Activated naive CD4-positive, alpha-beta T cell treated with anti-CD3 and anti-CD28 coated beads, Interleukin-2, amount 10 ng/mL, durations not matched to agents 7 days and 5 days (primary cell): ENCODE results near the gene EFNA5.
"Not testable (repeated sequence)": the region's sequence is repeated elsewhere in the genome, so short reads cannot be mapped to it uniquely, and the experiment has no call there.

Experiments
- CTCF ChIA-PET: fragments of 350-600 bp; sonication (Branson Sonifier 250); formaldehyde crosslinking; loops from one replicate; lab custom pipeline; 2021; ENCODE audit warnings: antibody characterized with exemption; lab: Charles Lee
- DNase-seq: peaks from one replicate; pipeline ENCODE4 v3.0.0-alpha.2; 2020
- H3K27ac Mint-ChIP-seq: one replicate; pipeline ENCODE4 v1.8.0; 2021; ENCODE audit warnings: mild to moderate bottlenecking, moderate library complexity, mixed read lengths
- H3K27me3 Mint-ChIP-seq: one replicate; pipeline ENCODE4 v1.8.0; 2021; ENCODE audit warnings: mild to moderate bottlenecking, mixed read lengths
- H3K36me3 Mint-ChIP-seq: one replicate; pipeline ENCODE4 v1.8.0; 2021; ENCODE audit warnings: mixed read lengths
- H3K4me1 Mint-ChIP-seq: one replicate; pipeline ENCODE4 v1.8.0; 2021; ENCODE audit warnings: mixed read lengths
- H3K4me3 Mint-ChIP-seq: one replicate; pipeline ENCODE4 v1.8.0; 2021; ENCODE audit warnings: mild to moderate bottlenecking, moderate library complexity, mixed read lengths
- H3K9me3 Mint-ChIP-seq: one replicate; pipeline ENCODE4 v1.8.0; 2021; ENCODE audit warnings: mixed read lengths

Gene EFNA5

DNA sequence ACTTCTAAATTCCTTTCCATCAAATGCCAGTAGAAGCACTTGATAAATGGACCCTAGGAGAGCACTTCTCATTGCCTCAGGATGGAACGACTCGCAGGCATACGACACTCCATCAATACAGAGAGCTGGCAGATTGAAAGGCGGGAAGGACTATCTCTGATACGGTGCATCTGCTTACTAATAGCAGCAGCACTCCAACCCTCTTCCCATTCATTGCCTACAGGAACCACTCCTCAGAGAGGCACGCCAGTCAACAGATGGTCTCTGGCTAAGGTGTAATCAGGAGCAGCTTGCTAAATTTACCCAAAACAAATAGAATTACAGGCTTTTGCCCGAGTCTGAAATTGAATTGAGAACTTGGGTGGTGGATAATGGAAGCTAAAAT lies 168.1 kb downstream of the EFNA5 start:
- H3K27ac Mint-ChIP-seq: no peak overlapping the region
- no peak overlapping the region for H3K4me3 Mint-ChIP-seq
- no peak for DNase-seq
- peaks cover 8% of the 10 kb centered on the region for H3K27me3 Mint-ChIP-seq
- no peaks in the 10 kb centered on the region for H3K9me3 Mint-ChIP-seq
- peaks cover 6% of the 10 kb centered on the region for H3K4me1 Mint-ChIP-seq
- CTCF ChIA-PET: no interaction called here
- H3K36me3 Mint-ChIP-seq: no peaks in the 10 kb centered on the region

DNA sequence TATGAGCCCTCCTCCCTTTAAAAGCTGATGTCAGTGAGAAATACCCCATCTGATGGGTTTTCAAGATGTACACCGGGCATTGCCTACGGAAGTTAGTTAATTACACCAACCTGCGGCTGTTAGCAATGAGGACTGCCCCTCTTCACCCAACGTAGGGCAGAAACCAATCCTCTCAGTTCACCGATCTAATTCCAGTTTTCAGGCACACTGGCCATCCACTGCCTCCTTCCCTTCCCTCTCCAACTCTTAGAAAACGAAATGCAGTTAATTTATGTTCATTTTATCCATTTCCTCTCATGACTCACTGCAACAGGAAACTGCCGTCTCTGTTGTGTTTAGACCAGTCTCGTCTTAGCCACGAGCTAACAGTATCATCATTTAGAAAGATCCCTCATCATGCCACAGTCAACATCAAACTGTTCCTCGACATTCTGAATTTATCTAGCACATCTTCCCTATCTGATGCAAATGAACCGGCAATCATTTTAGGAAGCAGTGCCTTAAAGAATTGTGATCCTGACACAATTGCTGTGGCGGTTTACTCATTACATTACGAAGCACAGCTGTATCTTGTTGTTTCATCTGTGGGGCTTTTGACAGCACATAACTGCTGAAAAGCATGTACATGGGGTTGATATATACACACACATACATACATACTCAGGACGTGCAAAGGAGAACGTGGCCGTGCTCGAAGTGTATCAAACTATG lies 168.6 kb downstream of the EFNA5 start:
- no peaks in the 10 kb centered on the region for H3K9me3 Mint-ChIP-seq
- CTCF ChIA-PET: interaction anchor here (0.5 kb wide), 1 partner anchor 559 kb away, joined by 3 read pairs; no protein-coding TSS in a partner anchor
- no peak overlapping the region for H3K27ac Mint-ChIP-seq
- peaks cover 6% of the 10 kb centered on the region for H3K4me1 Mint-ChIP-seq
- H3K4me3 Mint-ChIP-seq: no peak overlapping the region
- H3K27me3 Mint-ChIP-seq: peaks cover 8% of the 10 kb centered on the region
- H3K36me3 Mint-ChIP-seq: no peaks in the 10 kb centered on the region
- no peak for DNase-seq

DNA sequence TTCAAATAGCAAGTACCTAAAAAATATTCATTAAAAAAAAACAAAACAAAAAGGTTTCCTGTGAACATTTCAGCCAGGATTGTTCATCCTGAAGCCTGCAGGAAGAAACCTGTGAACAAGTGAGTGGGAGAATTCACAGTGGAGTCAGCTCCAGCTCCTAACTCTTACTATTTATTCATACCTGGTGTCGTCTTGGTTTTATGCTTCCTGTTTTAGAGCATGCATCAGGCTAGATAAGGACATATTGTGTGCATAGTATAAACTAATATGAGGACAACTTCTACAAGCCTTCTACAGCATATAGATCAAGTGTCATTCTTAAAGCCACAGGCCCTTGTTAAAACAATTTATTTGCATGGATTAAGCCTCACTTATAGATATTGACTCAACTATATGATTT lies 169.9 kb downstream of the EFNA5 start:
- peaks cover under 1% of the 10 kb centered on the region for H3K27me3 Mint-ChIP-seq
- no peaks in the 10 kb centered on the region for H3K36me3 Mint-ChIP-seq
- H3K9me3 Mint-ChIP-seq: no peaks in the 10 kb centered on the region
- no peak for DNase-seq
- H3K4me1 Mint-ChIP-seq: peaks cover 6% of the 10 kb centered on the region
- CTCF ChIA-PET: interaction anchor here (0.8 kb wide), 1 partner anchor 74 kb away, joined by 3 read pairs; no protein-coding TSS in a partner anchor
- H3K4me3 Mint-ChIP-seq: no peak overlapping the region
- no peak overlapping the region for H3K27ac Mint-ChIP-seq

DNA sequence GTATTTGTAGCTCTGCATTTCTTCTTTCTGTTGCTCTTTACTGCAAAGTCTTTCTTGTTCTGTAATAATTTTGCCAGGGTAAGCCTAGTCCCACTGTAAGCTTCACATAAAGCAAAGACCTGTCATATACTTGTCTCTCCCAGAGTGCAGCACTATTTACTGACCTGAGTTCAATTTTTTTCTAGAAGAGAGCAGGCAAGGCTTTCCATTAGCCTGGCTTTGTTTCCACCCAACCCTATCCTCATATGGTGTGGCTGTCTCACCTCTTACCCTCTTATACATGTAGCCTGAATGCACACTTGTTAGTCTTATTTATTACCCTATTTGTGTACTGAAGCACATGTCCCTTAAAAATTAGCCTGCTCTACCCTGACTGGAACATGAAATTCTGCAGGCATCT lies 170.4 kb downstream of the EFNA5 start:
- DNase-seq: no peak
- CTCF ChIA-PET: no interaction called here

DNA sequence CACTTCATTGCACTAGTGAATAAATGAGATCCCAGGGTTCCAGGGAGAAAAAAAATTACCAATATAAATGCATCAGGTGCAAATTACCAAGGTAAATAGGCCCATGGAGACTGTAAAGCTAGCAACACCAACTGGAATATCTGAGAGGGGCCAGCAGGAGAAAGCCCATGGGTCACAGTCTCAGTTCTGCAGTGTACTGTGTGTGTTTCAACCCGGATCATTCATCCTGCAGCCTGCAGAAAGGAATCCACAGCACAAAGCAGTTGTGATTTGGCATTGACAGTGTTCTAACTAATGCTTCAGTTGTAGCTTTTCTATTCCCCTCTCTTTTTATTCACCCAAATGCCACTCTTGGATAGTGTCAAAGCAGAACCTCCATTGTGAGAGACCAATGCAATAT lies 171.0 kb downstream of the EFNA5 start:
- CTCF ChIA-PET: no interaction called here
- Mint-ChIP-seq H3K27ac (no peak overlapping the region), H3K27me3 (no peaks in the 10 kb centered on the region), H3K9me3 (no peaks in the 10 kb centered on the region), H3K4me3 (no peak overlapping the region), H3K36me3 (no peaks in the 10 kb centered on the region), H3K4me1 (peaks cover 6% of the 10 kb centered on the region)
- DNase-seq: no peak

More for the DNA sequence above, 170.4 kb downstream of the EFNA5 start:
- H3K36me3 Mint-ChIP-seq: no peaks in the 10 kb centered on the region
- H3K4me3 Mint-ChIP-seq: no peak overlapping the region
- H3K9me3 Mint-ChIP-seq: no peaks in the 10 kb centered on the region
- no peaks in the 10 kb centered on the region for H3K27me3 Mint-ChIP-seq
- peaks cover 6% of the 10 kb centered on the region for H3K4me1 Mint-ChIP-seq
- H3K27ac Mint-ChIP-seq: no peak overlapping the region

DNA sequence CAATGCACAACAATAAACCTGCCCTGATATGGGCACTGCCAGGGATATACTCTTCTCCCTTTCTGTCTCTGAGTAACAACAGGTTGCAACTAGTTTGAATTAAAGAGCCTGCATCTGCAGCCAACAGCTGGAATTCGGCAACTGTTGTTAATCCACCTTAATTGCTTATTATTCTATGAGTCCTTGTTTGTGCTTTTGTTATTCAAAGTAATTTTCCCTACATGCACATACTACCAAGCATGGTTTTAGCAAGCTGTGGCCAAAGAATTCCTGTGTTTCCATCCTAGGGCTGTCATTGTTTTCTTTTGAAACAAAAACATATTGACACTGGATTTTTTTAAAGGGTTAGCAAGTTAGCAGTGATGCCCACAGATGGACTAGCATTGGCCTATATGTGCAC lies 171.5 kb downstream of the EFNA5 start:
- no peak overlapping the region for H3K27ac Mint-ChIP-seq
- H3K4me3 Mint-ChIP-seq: no peak overlapping the region
- CTCF ChIA-PET: no interaction called here
- no peaks in the 10 kb centered on the region for H3K27me3 Mint-ChIP-seq
- no peak for DNase-seq
- no peaks in the 10 kb centered on the region for H3K9me3 Mint-ChIP-seq
- no peaks in the 10 kb centered on the region for H3K36me3 Mint-ChIP-seq
- H3K4me1 Mint-ChIP-seq: peaks cover 6% of the 10 kb centered on the region

DNA sequence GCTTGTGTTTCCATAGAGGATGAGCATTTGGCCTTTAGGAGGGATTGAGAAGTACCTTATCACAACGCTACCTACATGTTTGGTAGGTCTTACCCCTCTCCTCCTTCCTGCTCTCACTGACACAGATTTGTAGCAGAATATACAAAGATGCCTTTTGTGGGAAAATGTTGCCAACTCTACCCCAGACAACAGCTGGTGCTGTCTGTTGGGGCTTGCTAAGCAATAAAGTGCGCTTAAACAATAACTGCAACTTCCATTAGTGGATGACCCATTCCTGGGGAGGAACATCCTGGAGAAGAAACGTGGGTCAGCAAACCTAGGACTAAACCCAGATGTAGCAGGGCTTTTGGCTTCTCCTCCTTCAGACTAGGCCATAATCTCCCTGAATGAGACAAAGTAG lies 174.3 kb downstream of the EFNA5 start:
- no peaks in the 10 kb centered on the region for H3K4me1 Mint-ChIP-seq
- H3K9me3 Mint-ChIP-seq: no peaks in the 10 kb centered on the region
- no peak overlapping the region for H3K27ac Mint-ChIP-seq
- DNase-seq: no peak
- no peaks in the 10 kb centered on the region for H3K27me3 Mint-ChIP-seq
- H3K4me3 Mint-ChIP-seq: no peak overlapping the region
- CTCF ChIA-PET: no interaction called here
- no peaks in the 10 kb centered on the region for H3K36me3 Mint-ChIP-seq

DNA sequence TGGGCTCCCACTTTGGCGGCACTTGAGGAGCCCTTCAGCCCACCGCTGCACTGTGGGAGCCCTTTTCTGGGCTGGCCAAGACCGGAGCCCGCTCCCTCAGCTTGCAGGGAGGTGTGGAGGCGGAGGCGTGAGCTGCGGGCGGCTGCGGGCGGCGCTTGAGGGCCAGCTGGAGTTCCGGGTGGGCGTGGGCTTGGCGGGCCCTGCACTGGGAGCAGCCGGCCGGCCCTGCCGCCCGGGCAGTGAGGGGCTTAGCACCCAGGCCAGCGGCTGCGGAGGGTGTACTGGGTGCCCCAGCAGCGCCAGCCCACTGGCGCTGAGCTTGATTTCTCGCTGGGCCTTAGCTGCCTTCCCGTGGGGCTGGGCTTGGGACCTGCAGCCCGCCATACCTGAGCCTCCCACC lies 176.6 kb downstream of the EFNA5 start:
- H3K27me3 Mint-ChIP-seq, DNase-seq, H3K9me3 Mint-ChIP-seq, H3K27ac Mint-ChIP-seq, H3K4me3 Mint-ChIP-seq, H3K36me3 Mint-ChIP-seq, CTCF ChIA-PET, H3K4me1 Mint-ChIP-seq: not testable (repeated sequence)

DNA sequence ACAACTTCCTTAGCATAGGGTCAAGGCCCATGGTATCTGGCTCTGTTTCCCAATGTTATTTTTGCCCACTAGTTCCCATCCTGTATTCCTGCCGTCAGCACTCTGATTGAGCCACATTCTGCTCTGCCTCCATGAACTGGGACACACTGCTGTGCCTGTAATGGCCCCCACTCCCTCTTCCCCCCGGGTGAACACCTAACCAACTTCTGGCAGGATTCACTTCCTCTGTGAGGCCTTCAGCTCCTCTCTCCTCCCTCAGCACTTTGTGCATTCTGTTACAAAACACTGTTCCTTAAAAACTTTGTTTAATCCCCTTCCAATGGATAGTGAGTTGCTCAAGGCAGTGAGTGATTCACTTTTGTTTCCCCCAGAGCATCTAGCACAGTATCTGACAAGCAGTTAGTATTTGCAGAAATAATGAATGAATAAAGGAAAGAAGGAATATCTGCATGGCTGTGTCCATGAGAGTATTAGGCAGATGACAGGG lies 183.6 kb downstream of the EFNA5 start:
- Mint-ChIP-seq H3K4me1 (peaks cover 18% of the 10 kb centered on the region), H3K4me3 (no peak overlapping the region), H3K36me3 (no peaks in the 10 kb centered on the region), H3K9me3 (peaks cover 8% of the 10 kb centered on the region), H3K27me3 (no peaks in the 10 kb centered on the region), H3K27ac (no peak overlapping the region)
- DNase-seq: no peak
- CTCF ChIA-PET: no interaction called here

DNA sequence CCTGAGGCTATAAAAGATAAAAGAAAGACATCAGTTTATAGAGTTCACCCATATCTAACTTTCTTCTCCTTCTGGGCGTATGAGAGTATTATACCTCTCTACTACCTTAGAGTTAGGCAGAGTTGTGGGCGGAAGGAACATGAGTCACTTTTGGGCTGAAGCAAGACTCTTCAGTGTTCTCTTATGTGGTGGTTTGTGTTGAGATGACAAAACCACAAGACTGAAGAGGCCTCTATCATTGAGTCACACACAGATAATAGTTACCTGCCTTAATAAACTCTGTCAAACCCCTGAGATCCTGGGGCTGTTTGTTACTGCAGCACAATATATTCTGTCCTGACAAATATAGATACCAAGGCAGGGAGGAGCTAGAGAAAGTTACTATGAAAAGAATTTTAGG lies 184.2 kb downstream of the EFNA5 start:
- no peaks in the 10 kb centered on the region for H3K36me3 Mint-ChIP-seq
- H3K4me1 Mint-ChIP-seq: peaks cover 18% of the 10 kb centered on the region
- peak; percentile 35 for DNase-seq
- H3K27ac Mint-ChIP-seq: no peak overlapping the region
- CTCF ChIA-PET: interaction anchor here (1.0 kb wide), 1 partner anchor 85 kb away, joined by 3 read pairs; no protein-coding TSS in a partner anchor
- H3K4me3 Mint-ChIP-seq: no peak overlapping the region
- peaks cover 8% of the 10 kb centered on the region for H3K9me3 Mint-ChIP-seq
- no peaks in the 10 kb centered on the region for H3K27me3 Mint-ChIP-seq

DNA sequence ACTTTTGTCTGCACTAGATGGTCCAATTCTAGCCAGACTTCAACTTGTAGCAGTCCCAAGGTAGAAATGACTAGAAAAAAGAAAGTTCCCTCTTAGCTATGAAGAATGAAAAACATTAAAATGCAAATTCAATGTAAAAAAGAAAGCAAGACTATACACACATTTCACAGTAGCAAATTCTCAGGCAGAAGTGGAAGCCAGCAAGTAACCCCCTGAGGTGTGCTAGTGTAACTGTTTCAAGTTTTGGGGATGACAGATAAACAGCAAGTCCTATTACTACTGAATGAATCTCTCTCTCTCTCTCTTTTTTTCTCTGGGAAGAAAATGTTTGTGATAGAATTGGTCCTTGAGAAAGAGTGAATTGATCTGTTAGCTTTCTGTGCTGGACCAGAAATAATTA lies 185.6 kb downstream of the EFNA5 start:
- CTCF ChIA-PET: no interaction called here
- Mint-ChIP-seq H3K9me3 (peaks cover 8% of the 10 kb centered on the region), H3K4me1 (peaks cover 18% of the 10 kb centered on the region), H3K4me3 (no peak overlapping the region), H3K36me3 (no peaks in the 10 kb centered on the region), H3K27ac (no peak overlapping the region), H3K27me3 (no peaks in the 10 kb centered on the region)
- no peak for DNase-seq

DNA sequence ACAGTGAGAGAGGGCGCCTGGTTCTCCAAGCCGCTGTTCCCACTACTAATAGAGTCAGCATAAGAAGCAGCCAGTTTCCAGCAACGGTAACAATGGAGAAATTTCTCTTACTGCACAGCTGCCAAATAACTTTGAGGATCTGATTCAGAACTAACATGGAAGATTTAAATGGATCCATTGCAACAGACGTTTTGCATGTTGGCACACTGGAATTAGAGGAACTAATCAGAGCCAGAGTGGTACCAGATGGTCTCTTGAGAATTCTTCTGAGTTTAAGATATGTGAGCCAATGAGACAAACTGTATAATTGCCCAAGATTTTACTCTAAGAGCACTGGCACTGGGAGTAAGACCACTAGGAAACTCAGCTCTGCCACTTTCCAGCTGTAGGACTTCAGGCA lies 186.5 kb downstream of the EFNA5 start:
- no peak overlapping the region for H3K4me3 Mint-ChIP-seq
- peaks cover 18% of the 10 kb centered on the region for H3K4me1 Mint-ChIP-seq
- no peaks in the 10 kb centered on the region for H3K27me3 Mint-ChIP-seq
- no peak for DNase-seq
- peaks cover 8% of the 10 kb centered on the region for H3K9me3 Mint-ChIP-seq
- H3K36me3 Mint-ChIP-seq: no peaks in the 10 kb centered on the region
- no peak overlapping the region for H3K27ac Mint-ChIP-seq
- CTCF ChIA-PET: no interaction called here

DNA sequence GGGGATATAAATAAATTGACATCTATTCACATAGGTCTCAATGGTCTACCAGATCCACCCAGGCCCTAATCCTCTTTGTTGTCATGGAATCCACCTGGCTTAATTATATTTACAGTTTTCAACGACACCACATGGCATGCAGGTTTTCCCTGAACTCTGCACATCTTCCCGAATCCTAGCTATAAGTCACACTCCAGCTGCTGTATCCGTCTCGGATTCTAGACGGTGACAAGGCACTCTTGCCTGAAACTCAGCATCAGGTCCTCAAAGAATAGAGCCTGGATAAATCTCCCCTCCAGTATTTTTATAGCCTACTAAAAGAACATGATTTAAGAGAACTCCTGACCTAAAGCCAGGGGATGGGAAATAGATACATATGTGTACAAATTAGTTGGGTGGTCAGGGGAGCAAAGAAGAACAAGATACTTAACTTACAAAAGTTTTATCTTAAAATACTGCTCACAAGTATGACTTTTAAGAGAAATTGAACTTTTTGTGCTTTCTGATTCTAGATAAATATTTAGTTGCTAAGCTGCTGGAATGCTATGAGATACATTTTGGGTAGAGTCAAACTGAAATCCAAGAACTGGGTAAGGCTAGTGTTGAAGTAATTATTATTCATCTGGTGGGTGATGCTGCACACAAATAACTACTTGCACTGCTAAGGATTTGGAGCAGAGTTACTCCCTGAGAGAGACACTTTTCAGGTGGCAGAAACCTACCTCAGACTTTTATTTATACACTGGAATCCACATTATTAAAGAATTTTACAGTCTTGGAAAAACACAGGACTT lies 187.3 kb downstream of the EFNA5 start:
- no peak for DNase-seq

DNA sequence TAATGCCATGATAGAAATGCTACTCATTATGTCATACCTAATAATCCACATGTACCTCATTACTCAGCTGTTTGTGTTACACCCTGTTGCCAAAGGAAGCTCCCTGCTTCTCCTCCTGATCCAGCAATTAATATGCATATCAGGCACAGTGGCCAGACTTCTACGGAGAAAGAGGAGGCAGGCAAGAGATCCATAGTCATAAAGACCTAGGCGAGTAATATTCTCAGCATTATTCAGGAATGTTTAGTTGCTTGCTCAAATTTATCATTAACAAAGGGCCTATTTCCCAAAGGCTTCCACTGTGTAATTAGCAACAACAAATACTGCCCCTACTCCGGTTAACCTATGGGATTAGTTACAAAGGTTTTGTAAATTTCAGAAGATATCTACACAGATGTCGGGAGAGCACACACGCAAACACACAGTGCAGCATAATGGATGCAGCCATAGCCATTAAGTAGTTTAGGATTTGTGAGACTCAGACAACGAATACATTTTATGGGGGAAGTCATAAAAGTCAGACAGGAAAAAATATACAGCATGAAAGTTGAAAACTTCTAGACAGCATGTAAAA lies 192.6 kb downstream of the EFNA5 start:
- Mint-ChIP-seq H3K27ac (no peak overlapping the region), H3K9me3 (no peaks in the 10 kb centered on the region), H3K36me3 (no peaks in the 10 kb centered on the region), H3K4me1 (peaks cover 3% of the 10 kb centered on the region), H3K4me3 (no peak overlapping the region), H3K27me3 (no peaks in the 10 kb centered on the region)
- CTCF ChIA-PET: interaction anchor here (0.6 kb wide), 1 partner anchor 10 kb away, joined by 3 read pairs; no protein-coding TSS in a partner anchor
- no peak for DNase-seq

More for the DNA sequence above, 187.3 kb downstream of the EFNA5 start:
- Mint-ChIP-seq H3K36me3 (no peaks in the 10 kb centered on the region), H3K27ac (no peak overlapping the region), H3K9me3 (peaks cover 8% of the 10 kb centered on the region), H3K4me3 (no peak overlapping the region), H3K27me3 (no peaks in the 10 kb centered on the region), H3K4me1 (peaks cover 18% of the 10 kb centered on the region)
- CTCF ChIA-PET: no interaction called here
